SKM-1 (cell line): ENCODE data around the gene RAI1.
"Not testable (repeated sequence)": the region's sequence is repeated elsewhere in the genome, so short reads cannot be mapped to it uniquely, and the experiment has no call there.

ENCODE experiments used
- DNase-seq: peaks from one replicate; lab custom pipeline; 2025; ENCODE audit not compliant: unreplicated experiment; lab: John Stamatoyannopoulos, UW

RAI1 gene

DNA sequence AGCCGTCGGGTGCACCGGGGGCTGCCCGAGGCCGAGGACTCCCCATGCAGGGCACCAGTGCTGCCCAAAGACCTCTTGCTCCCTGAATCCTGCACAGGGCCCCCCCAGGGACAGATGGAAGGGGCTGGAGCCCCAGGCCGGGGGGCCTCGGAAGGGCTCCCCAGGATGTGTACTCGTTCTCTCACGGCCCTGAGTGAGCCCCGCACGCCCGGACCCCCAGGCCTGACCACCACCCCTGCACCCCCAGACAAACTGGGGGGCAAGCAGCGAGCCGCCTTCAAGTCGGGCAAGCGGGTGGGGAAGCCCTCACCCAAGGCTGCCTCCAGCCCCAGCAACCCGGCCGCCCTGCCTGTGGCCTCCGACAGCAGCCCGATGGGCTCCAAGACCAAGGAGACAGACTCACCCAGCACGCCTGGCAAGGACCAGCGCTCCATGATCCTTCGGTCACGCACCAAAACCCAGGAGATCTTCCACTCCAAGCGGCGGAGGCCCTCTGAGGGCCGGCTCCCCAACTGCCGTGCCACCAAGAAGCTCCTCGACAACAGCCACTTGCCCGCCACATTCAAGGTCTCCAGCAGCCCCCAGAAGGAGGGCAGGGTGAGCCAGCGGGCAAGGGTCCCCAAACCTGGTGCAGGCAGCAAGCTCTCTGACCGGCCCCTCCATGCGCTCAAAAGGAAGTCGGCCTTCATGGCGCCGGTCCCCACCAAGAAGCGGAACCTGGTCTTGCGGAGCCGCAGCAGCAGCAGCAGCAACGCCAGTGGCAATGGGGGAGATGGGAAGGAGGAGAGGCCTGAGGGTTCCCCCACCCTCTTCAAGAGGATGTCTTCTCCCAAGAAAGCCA, 114.9 kb downstream of the RAI1 start:
- DNase-seq, result no peak

DNA sequence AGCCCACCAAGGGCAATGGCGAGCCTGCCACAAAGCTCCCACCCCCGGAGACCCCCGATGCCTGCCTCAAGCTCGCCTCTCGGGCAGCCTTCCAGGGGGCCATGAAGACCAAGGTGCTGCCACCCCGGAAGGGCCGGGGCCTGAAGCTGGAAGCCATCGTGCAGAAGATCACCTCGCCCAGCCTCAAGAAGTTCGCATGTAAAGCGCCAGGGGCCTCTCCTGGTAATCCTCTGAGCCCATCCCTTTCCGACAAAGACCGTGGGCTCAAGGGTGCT, 115.5 kb downstream of the RAI1 start:
- no peak for DNase-seq

DNA sequence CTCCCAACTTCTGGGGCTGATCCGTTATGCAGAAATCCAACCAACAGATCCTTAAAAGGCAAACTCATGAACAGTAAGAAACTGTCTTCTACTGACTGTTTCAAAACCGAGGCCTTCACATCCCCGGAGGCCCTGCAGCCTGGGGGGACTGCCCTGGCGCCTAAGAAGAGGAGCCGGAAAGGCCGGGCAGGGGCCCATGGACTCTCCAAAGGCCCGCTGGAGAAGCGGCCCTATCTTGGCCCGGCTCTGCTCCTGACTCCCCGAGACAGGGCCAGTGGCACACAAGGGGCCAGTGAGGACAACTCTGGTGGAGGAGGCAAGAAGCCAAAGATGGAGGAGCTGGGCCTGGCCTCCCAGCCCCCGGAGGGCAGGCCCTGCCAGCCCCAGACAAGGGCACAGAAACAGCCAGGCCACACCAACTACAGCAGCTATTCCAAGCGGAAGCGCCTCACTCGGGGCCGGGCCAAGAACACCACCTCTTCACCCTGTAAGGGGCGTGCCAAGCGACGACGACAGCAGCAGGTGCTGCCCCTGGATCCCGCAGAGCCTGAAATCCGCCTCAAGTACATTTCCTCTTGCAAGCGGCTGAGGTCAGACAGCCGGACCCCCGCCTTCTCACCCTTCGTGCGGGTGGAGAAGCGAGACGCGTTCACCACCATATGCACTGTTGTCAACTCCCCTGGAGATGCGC, 116.0 kb downstream of the RAI1 start:
- DNase-seq, result no peak

DNA sequence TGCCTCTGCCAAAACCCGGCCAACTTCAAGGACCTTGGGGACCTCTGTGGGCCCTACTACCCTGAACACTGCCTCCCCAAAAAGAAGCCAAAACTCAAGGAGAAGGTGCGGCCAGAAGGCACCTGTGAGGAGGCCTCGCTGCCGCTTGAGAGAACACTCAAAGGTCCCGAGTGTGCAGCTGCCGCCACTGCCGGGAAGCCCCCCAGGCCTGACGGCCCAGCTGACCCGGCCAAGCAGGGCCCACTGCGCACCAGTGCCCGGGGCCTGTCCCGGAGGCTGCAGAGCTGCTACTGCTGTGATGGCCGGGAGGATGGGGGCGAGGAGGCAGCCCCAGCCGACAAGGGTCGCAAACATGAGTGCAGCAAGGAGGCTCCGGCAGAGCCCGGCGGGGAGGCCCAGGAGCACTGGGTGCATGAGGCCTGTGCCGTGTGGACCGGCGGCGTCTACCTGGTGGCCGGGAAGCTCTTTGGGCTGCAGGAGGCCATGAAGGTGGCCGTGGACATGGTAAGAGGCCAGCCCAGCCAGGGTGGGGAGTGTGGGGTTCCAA, 116.8 kb downstream of the RAI1 start:
- no peak for DNase-seq

GRCh38 chr17:17798573-17799255, 117.5 kb downstream of the RAI1 start:
- no peak for DNase-seq

- no peak for DNase-seq
These were observed 119.3 kb downstream of the RAI1 start for GRCh38 chr17:17800504-17801021.

DNA sequence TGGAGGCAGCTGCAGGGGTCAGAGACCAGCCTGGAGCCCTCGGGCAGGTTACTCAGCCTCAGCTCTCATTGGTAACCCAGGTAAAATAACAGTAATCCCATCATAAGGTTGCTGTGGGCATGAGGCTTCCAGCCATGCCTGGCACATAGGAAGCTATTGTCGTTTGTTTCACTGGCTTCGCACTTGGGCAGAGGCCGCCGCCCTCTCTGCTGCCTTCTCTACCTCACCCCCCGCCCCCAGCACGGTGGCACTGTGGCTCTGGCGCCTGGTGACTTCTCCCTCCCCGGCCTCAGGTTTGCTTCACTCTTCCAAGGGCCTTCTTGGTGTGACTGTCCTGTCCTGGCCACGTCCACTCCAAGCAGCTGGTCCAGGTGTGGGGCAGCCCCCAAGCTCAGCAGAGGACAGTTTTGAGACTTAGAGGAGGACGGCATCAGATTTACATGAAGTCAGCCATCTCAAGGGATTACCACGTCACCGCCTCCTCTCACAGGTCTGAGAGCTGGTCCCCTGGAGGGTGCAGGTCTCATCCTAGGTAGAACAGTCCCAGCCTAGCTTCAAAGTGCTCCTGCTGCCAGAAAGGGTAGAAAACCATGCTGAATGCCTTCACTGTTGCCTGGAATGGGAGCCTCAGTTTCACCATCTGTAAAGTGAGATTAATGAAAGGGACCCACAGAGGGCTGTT, 120.7 kb downstream of the RAI1 start:
- no peak for DNase-seq

- no peak for DNase-seq
These were observed 122.7 kb downstream of the RAI1 start for GRCh38 chr17:17804007-17804406.

GRCh38 chr17:17805575-17805974, 124.3 kb downstream of the RAI1 start:
- DNase-seq, result no peak

DNA sequence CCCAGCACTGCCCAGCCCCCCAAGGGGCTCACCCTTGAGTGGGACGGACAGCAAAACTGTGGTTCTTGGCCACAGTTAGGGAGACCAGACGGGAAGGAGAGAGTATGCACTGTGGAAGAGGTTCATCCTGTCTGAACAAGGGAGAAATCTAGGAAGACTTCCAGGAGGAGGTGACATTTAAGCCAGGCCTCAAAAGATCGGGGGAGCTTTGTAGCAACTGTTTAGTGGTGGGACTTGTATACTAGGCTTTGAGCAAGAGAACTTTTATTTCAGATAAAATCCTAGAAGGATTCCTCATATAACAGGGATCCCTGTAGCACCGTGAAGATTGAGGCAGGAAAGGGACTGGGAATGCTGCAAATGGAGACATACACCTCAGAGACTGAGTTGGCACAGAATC, 124.8 kb downstream of the RAI1 start:
- no peak for DNase-seq

GRCh38 chr17:17806611-17807274, 125.5 kb downstream of the RAI1 start:
- no peak for DNase-seq

DNA sequence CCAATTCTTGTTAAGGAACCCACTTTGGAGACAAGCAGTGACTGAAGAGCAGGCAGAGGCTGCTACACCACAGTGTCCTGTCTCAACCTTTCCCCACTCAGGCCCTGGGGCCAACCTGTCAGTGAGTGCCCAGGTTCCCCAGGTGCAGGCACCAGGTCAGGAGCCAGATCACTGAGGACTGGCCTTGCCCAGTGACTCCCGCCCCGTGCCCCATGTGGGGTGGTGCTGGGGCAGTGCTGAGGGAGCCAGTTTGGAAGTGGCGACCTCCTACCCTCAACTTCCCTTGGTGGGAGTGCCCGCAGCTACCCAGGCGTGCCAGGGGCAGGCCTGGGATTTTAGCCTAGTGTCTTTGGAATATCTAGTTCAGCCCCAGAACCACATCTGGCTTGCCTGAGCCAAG, 126.2 kb downstream of the RAI1 start:
- DNase-seq, result no peak

DNA sequence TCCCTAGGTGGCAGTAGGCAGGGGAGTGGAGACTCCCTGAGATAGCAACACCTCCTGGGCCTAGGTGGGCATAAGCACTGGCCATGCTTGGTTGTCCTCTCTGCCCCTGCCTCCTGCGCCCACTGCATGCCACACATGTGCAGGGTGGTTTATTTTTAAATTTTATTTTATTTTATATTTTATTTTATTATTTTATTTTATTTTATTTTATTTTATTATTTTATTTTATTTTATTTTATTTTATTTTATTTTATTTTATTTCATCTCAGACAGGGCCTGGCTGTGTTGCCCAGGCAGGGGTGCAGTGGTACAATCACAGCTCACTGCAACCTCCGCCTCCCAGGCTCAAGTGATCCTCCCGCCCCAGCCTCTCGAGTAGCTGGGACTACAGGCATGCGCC, 126.9 kb downstream of the RAI1 start:
- not testable (repeated sequence) for DNase-seq

DNA sequence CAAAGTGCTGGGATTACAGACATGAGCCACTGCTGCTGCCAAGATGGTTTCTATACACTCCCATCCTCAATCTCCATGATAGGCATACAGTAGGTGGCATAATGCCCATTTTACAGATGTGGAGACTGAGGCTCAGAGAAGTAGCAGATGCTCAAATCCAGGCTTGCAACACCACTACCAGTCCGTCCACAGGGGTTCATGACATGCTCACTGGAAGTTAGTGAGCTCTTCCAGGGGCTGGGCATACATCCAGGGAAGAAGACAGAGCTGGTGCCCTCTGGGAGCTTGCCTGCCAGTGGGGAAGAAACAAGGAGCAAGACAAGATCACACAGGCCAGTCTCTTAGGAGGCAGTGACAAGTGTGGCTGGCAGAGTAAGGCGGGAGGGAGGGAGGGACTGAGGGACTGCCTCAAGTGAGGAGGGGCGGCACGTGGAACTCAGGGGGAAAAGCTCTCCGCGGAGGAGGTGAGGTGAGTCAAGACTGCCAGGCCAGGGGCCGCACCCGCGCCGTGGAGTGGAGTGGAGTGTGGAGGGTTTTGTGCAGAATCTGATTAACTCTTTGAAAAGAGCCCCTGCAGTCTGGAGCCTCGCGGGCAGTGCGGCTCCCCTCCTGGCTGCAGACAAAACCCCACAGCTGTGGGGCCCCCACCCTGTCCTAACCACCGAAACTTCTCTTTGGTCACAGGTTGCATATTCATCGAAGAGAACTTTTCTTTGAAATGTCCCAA, 127.6 kb downstream of the RAI1 start:
- DNase-seq, result no peak

DNA sequence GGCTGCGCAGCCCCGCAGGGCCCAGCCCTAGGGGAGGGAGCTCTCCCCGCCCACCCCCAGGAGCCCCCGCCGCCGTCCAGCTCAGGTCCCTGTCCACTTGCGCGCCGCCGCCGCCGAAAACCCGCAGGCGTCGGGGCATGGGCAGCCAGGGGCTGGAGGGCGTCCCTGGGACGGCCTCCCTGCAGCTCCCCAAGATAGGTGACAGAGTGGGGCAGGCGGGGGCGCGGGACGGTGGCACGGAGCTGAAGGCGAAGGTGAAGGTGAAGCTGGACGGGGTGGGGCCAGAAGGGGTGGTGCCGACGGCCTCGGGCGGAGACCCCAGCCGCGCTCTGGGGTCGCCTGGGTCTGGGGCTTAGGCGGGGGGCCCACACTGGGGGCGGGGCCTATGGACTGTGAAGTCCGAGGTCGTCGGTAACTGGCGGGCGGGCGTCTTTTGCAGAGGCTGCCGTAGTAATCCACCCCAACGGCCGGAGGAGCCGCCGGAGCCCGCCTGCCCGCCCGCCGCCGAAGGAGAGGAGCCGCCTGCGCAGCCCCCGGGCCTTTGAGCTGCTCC, 128.3 kb downstream of the RAI1 start:
- DNase-seq, result no peak

- DNase-seq, result no peak
These were observed 129.0 kb downstream of the RAI1 start for GRCh38 chr17:17810084-17810894.

GRCh38 chr17:17810895-17811248, 129.6 kb downstream of the RAI1 start:
- no peak for DNase-seq

DNA sequence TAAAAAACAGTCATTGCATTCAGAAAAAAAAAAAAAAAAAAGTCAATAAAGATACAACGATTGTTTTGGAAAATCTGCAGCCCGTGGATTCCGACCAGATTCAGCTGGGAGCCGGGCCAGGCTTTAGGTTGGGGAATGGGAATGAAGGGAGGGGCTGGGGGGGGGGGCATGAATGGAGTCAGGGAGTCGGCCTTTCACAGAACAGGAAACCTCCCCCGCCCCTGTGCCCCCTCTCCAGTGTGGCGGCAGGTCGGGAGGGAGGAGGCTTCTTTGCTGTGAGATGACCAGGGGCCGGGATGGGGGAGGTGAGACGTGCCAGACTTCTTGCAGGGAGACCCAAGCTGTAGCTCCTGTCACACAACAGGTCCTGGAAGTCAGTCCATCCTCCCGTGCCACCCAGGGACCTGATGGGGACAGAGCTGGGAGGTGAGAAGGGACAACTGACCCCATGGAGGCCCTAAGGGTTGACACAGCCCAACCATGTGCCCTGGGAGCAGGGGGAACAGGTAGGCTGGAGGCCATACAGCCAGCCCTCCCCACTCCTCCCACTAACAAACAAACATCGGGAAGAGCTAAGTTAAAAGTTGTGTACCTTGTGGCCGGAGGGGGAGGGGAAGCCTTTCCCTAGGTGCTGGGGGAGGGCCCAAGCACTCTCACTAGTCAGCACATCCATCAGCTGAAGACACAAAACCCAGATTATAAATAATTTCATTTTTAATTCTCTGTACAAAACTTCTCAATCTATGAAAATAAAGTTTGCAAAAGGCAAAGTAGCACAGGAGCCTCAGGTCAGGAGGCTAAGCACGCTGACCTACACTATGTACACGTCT, 130.3 kb downstream of the RAI1 start:
- no peak for DNase-seq
